Lung (tissue), 12 donors: ENCODE data around the gene TRAPPC13. TPM values are rescaled to one million over a fixed set of nuclear protein-coding genes. Genes with fewer than 3 reads are reported as not detected.
"Not testable (repeated sequence)": the region's sequence is repeated elsewhere in the genome, so short reads cannot be mapped to it uniquely, and the experiment has no call there.

Experiments used
- ATAC-seq: fragments of 200-7000 bp; cut with Tn5 transposase; one replicate; pipeline ENCODE4 v1.9.1; 2020; ENCODE audit warnings: moderate number of reproducible peaks; ENCODE audit not compliant: insufficient read depth, low FRiP score
- DNase-seq, 3 donors: peaks; one replicate each; pipeline ENCODE4 v3.0.0-alpha.2; 2013 to 2017
- H3K27ac ChIP-seq, 2 donors: one replicate each; pipeline ENCODE4 v1.5.1; 2013; ENCODE audit warnings: mild to moderate bottlenecking in 2 of 2, moderate library complexity in 2 of 2, control low read depth in 1 of 2, inconsistent platforms in 1 of 2, low read depth in 1 of 2, low read length in 1 of 2
- H3K27me3 ChIP-seq, 3 donors: one replicate each; pipeline ENCODE4 v1.5.1; 2013; ENCODE audit warnings: low read length in 2 of 3; ENCODE audit not compliant: control insufficient read depth in 3 of 3, insufficient read depth in 3 of 3
- H3K36me3 ChIP-seq, 4 donors: one replicate each; pipeline ENCODE4 v1.5.1; 2013; ENCODE audit warnings: low read length in 4 of 4, mild to moderate bottlenecking in 1 of 4, moderate library complexity in 1 of 4; ENCODE audit not compliant: control insufficient read depth in 4 of 4, insufficient read depth in 4 of 4
- H3K4me1 ChIP-seq, 5 donors: one replicate each; pipeline ENCODE4 v1.5.1; 2013; ENCODE audit warnings: low read length in 5 of 5, mild to moderate bottlenecking in 2 of 5, moderate library complexity in 1 of 5; ENCODE audit not compliant: control insufficient read depth in 5 of 5, insufficient read depth in 5 of 5
- H3K4me3 ChIP-seq: one replicate; pipeline ENCODE4 v1.5.1; 2013; ENCODE audit warnings: mild to moderate bottlenecking, control low read depth, moderate library complexity
- H3K9ac ChIP-seq, 2 donors: one replicate each; pipeline ENCODE4 v1.5.1; 2013; ENCODE audit warnings: low read length in 2 of 2, control low read depth in 1 of 2; ENCODE audit not compliant: insufficient read depth in 1 of 2
- H3K9me3 ChIP-seq, 4 donors: one replicate each; pipeline ENCODE4 v1.5.1; 2013; ENCODE audit warnings: low read length in 3 of 4, mild to moderate bottlenecking in 1 of 4, moderate library complexity in 1 of 4; ENCODE audit not compliant: control insufficient read depth in 4 of 4, insufficient read depth in 3 of 4
- CTCF ChIP-seq: IDR thresholded peaks from 2 replicates; pipeline ENCODE4 v1.5.1; 2012; ENCODE audit warnings: mild to moderate bottlenecking; ENCODE audit errors: control extremely low read depth, extremely low read depth
- WGBS, 2 donors: extraction: QIAGEN DNeasy Blood & Tissue Kit; methylation state at CpG; one replicate each; pipeline ENCODE4 v1.1.7; 2013; 5-methylcytosine and 5-hydroxymethylcytosine counted together
- polyA plus RNA-seq, 2 donors: library from polyadenylated mRNA; stranded (reverse); fragments of 200-250 nt; gene quantifications; one replicate each; pipeline ENCODE4 v1.2.1, GENCODE V29; 2013
- total RNA-seq, 2 donors: library from RNA; depleted of rRNA in 1 of 2; stranded (reverse); fragments of >200 nt in 1 of 2; gene quantifications; one replicate each; pipeline ENCODE4 v1.2.1, GENCODE V29; 2014 to 2021
- donor health status: control.
- donor health status: control.
- donor health status: Bipolar disorder and iron deficiency.
- donor health status: healthy.
- donor health status: DM: yes; HTN: yes; CAD: no.

Gene TRAPPC13
- total and polyA plus RNA-seq, 4 donors: 13.3 to 42.0 (median 17.0) TPM

- H3K9me3 ChIP-seq: no peaks in the 10 kb centered on the region
- DNase-seq (no peak), ATAC-seq (no peak)
- no peak overlapping the region for H3K9ac ChIP-seq
- no peak overlapping the region for H3K27ac ChIP-seq
- H3K36me3 ChIP-seq: peaks cover 3 to 15% (median 6%) of the 10 kb centered on the region in 4 donors
- TF ChIP-seq CTCF: no peak
- no peaks in the 10 kb centered on the region for H3K27me3 ChIP-seq
- H3K4me3 ChIP-seq: no peak overlapping the region
- 56 to 85% methylated on average over 7 of the region's 7 CpGs for WGBS, 2 donors
- H3K4me1 ChIP-seq: peaks cover 0 to 5% (median 0%) of the 10 kb centered on the region in 5 donors
These were observed 43.9 kb downstream of the TRAPPC13 start for GRCh38 chr5:65668696-65669095.

GRCh38 chr5:65672796-65673195 lies 48.0 kb downstream of the TRAPPC13 start:
- no peak overlapping the region for H3K27ac ChIP-seq
- no peak overlapping the region for H3K9ac ChIP-seq
- H3K4me3 ChIP-seq: no peak overlapping the region
- DNase-seq (peak; percentile 33 to 77 (median 35)), ATAC-seq (no peak)
- H3K27me3 ChIP-seq: no peaks in the 10 kb centered on the region
- no peak for TF ChIP-seq CTCF
- no peaks in the 10 kb centered on the region for H3K9me3 ChIP-seq
- peaks cover 0 to 5% (median 0%) of the 10 kb centered on the region in 5 donors for H3K4me1 ChIP-seq
- 36 to 52% methylated on average over 1 of the region's 1 CpG for WGBS, 2 donors
- H3K36me3 ChIP-seq: peaks cover 0 to 8% (median 5%) of the 10 kb centered on the region in 4 donors

- H3K27ac ChIP-seq: no peak overlapping the region
- no peak for ATAC-seq
- no peak for DNase-seq
- H3K36me3 ChIP-seq: peaks cover 0 to 8% (median 7%) of the 10 kb centered on the region in 4 donors
- no peak overlapping the region for H3K4me3 ChIP-seq
- H3K4me1 ChIP-seq: peaks cover 0 to 5% (median 0%) of the 10 kb centered on the region in 5 donors
- no peak for TF ChIP-seq CTCF
- no peak overlapping the region for H3K9ac ChIP-seq
- no peaks in the 10 kb centered on the region for H3K27me3 ChIP-seq
- H3K9me3 ChIP-seq: no peaks in the 10 kb centered on the region
These were observed 49.9 kb downstream of the TRAPPC13 start for GRCh38 chr5:65674749-65675148.

GRCh38 chr5:65676056-65676455 lies 51.2 kb downstream of the TRAPPC13 start:
- H3K4me3 ChIP-seq, H3K9me3 ChIP-seq, ATAC-seq, H3K27me3 ChIP-seq, DNase-seq, H3K27ac ChIP-seq, H3K9ac ChIP-seq, H3K36me3 ChIP-seq, H3K4me1 ChIP-seq: not testable (repeated sequence)
- 48 to 79% methylated on average over 3 of the region's 3 CpGs for WGBS, 2 donors
